Measurements from ENCODE around the gene ARHGDIG. TPM values are rescaled to one million over a fixed set of nuclear protein-coding genes. Genes with fewer than 3 reads are reported as not detected.

Gene ARHGDIG
- total and polyA plus RNA-seq, 4 donors: 0.08 TPM; not detected in 3

DNA sequence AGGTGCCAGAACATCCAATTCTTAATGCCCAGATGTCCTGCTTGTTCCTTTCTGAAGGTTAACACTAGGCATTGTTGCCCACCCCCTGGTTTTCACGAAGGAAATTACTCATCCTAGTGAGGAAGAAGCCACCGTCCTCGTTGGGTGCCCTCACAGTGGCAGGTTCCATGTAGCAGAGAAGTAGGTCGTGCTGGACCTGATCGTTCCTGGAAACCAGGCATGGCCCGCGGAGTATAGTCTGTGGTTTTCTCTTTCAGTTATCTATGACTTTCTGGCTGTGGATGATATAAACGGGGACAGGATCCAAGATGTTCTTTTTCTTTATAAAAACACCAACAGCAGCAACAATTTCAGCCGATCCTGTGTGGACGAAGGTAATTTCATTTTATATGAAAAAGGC, 21.2 kb upstream of the ARHGDIG start:
- no peak for DNase-seq (ENCODE audit: low spot score)
- no peaks in the 10 kb centered on the region for H3K4me1 ChIP-seq (ENCODE audit: control insufficient read depth in 4 of 4, insufficient read depth in 4 of 4, low read length in 3 of 4)
- H3K27me3 ChIP-seq (ENCODE audit: control insufficient read depth in 4 of 4, insufficient read depth in 4 of 4, low read length in 3 of 4): no peaks in the 10 kb centered on the region
- no peak overlapping the region for H3K9ac ChIP-seq (ENCODE audit: low read depth in 1 of 2, low read length in 2 of 2)
- 87% methylated on average over 10 of the region's 10 CpGs for WGBS
- no peaks in the 10 kb centered on the region for H3K9me3 ChIP-seq (ENCODE audit: control insufficient read depth in 4 of 4, low read length in 3 of 4)
- H3K27ac ChIP-seq (ENCODE audit: low read depth in 1 of 2, low read length in 2 of 2): no peak overlapping the region
- H3K36me3 ChIP-seq (ENCODE audit: control insufficient read depth in 4 of 4, insufficient read depth in 3 of 4, low read depth in 1 of 4, low read length in 3 of 4): peaks cover 6 to 55% (median 15%) of the 10 kb centered on the region in 4 donors
- no peak overlapping the region for H3K4me3 ChIP-seq (ENCODE audit: low read depth in 1 of 3, low read length in 3 of 3)
- TF ChIP-seq YY1 (IDR thresholded peaks at IDR 0.05) (no peak), ZBTB33 (IDR thresholded peaks at IDR 0.05) (no peak), RAD21 (IDR thresholded peaks at IDR 0.05) (no peak), RXRA (IDR thresholded peaks at IDR 0.05) (no peak), GABPA (IDR thresholded peaks at IDR 0.05 in 1 of 2, conservative IDR thresholded peaks at IDR 0.05 in 1 of 2) (no peak), NR2F2 (IDR thresholded peaks at IDR 0.05) (no peak), SP1 (IDR thresholded peaks at IDR 0.05) (no peak), TAF1 (conservative IDR thresholded peaks at IDR 0.05) (no peak), HNF4G (IDR thresholded peaks at IDR 0.05) (no peak), HNF4A (conservative IDR thresholded peaks at IDR 0.05) (no peak), EGR1 (IDR thresholded peaks at IDR 0.05; ENCODE audit: low read depth in 2 of 2) (no peak), CTCF (IDR thresholded peaks at IDR 0.05; ENCODE audit: low read depth, low read length, missing input control) (no peak), REST (IDR thresholded peaks at IDR 0.05) (no peak), JUND (IDR thresholded peaks at IDR 0.05) (no peak), FOXA2 (IDR thresholded peaks at IDR 0.05) (no peak), FOXA1 (IDR thresholded peaks at IDR 0.05) (no peak)
- TF ChIP-seq, protein P1, sequence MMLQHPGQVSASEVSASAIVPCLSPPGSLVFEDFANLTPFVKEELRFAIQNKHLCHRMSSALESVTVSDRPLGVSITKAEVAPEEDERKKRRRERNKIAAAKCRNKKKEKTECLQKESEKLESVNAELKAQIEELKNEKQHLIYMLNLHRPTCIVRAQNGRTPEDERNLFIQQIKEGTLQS (IDR thresholded peaks at IDR 0.05): no peak
- TF ChIP-seq, protein P2, sequence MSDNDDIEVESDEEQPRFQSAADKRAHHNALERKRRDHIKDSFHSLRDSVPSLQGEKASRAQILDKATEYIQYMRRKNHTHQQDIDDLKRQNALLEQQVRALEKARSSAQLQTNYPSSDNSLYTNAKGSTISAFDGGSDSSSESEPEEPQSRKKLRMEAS (IDR thresholded peaks at IDR 0.05): no peak

Data from liver (tissue), 9 donors.